GM19467 (cell line): ENCODE data around the gene FAM72B.
"Not testable (repeated sequence)": the region's sequence is repeated elsewhere in the genome, so short reads cannot be mapped to it uniquely, and the experiment has no call there.

Experiments
- ATAC-seq: cut with Tn5 transposase; IDR thresholded peaks from one replicate; pipeline ENCODE4 v1.9.1; 2021; ENCODE audit warnings: mild to moderate bottlenecking, moderate library complexity; ENCODE audit not compliant: unreplicated experiment

Gene FAM72B

GRCh38 chr1:121200985-121201981 lies 17.1 kb upstream of the FAM72B start:
- not testable (repeated sequence) for ATAC-seq

GRCh38 chr1:121200232-121200631 lies 16.1 kb upstream of the FAM72B start:
- ATAC-seq: not testable (repeated sequence)

GRCh38 chr1:121199763-121200162 lies 15.6 kb upstream of the FAM72B start:
- not testable (repeated sequence) for ATAC-seq

GRCh38 chr1:121197095-121197882 lies 13.1 kb upstream of the FAM72B start:
- not testable (repeated sequence) for ATAC-seq

GRCh38 chr1:121192512-121192911 lies 8.4 kb upstream of the FAM72B start:
- ATAC-seq: not testable (repeated sequence)

GRCh38 chr1:121187914-121188313 lies 3.8 kb upstream of the FAM72B start:
- not testable (repeated sequence) for ATAC-seq

GRCh38 chr1:121186191-121186590 lies 2.1 kb upstream of the FAM72B start:
- ATAC-seq: not testable (repeated sequence)

- ATAC-seq: not testable (repeated sequence)
Measured at GRCh38 chr1:121185140-121185708, 1.1 kb upstream of the FAM72B start.

GRCh38 chr1:121183867-121184266 lies 273 bp downstream of the FAM72B start:
- not testable (repeated sequence) for ATAC-seq

- ATAC-seq: not testable (repeated sequence)
Measured at GRCh38 chr1:121178197-121178596, 5.9 kb downstream of the FAM72B start.

- not testable (repeated sequence) for ATAC-seq
Measured at GRCh38 chr1:121176649-121177048, 7.5 kb downstream of the FAM72B start.

GRCh38 chr1:121168152-121168668 lies 15.9 kb downstream of the FAM72B start:
- not testable (repeated sequence) for ATAC-seq

- not testable (repeated sequence) for ATAC-seq
Measured at GRCh38 chr1:121167225-121167738, 16.9 kb downstream of the FAM72B start.

GRCh38 chr1:121165296-121165695 lies 18.8 kb downstream of the FAM72B start:
- ATAC-seq: not testable (repeated sequence)

GRCh38 chr1:121163850-121164757 lies 20.0 kb downstream of the FAM72B start:
- not testable (repeated sequence) for ATAC-seq

- not testable (repeated sequence) for ATAC-seq
Measured at GRCh38 chr1:121161199-121161901, 22.8 kb downstream of the FAM72B start.

- ATAC-seq: not testable (repeated sequence)
Measured at GRCh38 chr1:121160118-121160517, 24.0 kb downstream of the FAM72B start.

- ATAC-seq: not testable (repeated sequence)
Measured at GRCh38 chr1:121157609-121158008, 26.5 kb downstream of the FAM72B start.
